Activated CD4-positive, alpha-beta T cell treated with anti-CD3 and anti-CD28 coated beads for 1 hour (primary cell): ENCODE data around the gene PIPOX.
"Not testable (repeated sequence)": the region's sequence is repeated elsewhere in the genome, so short reads cannot be mapped to it uniquely, and the experiment has no call there.

ENCODE experiments used
- DNase-seq: peaks from one replicate; pipeline ENCODE4 v3.0.0-alpha.2; 2020

The PIPOX gene

GRCh38 chr17:29078183-29079045 lies 35.5 kb downstream of the PIPOX start:
- DNase-seq: no peak

GRCh38 chr17:29079433-29079832 lies 36.5 kb downstream of the PIPOX start:
- no peak for DNase-seq

GRCh38 chr17:29079887-29080286 lies 36.9 kb downstream of the PIPOX start:
- no peak for DNase-seq

- DNase-seq: no peak
These were observed 37.4 kb downstream of the PIPOX start for GRCh38 chr17:29080323-29080722.

GRCh38 chr17:29080965-29081364 lies 38.0 kb downstream of the PIPOX start:
- no peak for DNase-seq

- no peak for DNase-seq
These were observed 41.7 kb downstream of the PIPOX start for GRCh38 chr17:29084541-29085146.

- no peak for DNase-seq
These were observed 42.3 kb downstream of the PIPOX start for GRCh38 chr17:29085223-29085622.

- no peak for DNase-seq
These were observed 43.8 kb downstream of the PIPOX start for GRCh38 chr17:29086628-29087332.

GRCh38 chr17:29088782-29089181 lies 45.8 kb downstream of the PIPOX start:
- DNase-seq: not testable (repeated sequence)

- no peak for DNase-seq
These were observed 46.7 kb downstream of the PIPOX start for GRCh38 chr17:29089601-29090044.

- DNase-seq: no peak
These were observed 47.2 kb downstream of the PIPOX start for GRCh38 chr17:29090108-29090507.

- DNase-seq: no peak
These were observed 48.0 kb downstream of the PIPOX start for GRCh38 chr17:29090750-29091605.

- DNase-seq: no peak
These were observed 48.8 kb downstream of the PIPOX start for GRCh38 chr17:29091606-29092289.

GRCh38 chr17:29093090-29093871 lies 50.3 kb downstream of the PIPOX start:
- DNase-seq: no peak

GRCh38 chr17:29094101-29094708 lies 51.3 kb downstream of the PIPOX start:
- no peak for DNase-seq

- no peak for DNase-seq
These were observed 52.5 kb downstream of the PIPOX start for GRCh38 chr17:29095439-29095838.

- DNase-seq: no peak
These were observed 53.2 kb downstream of the PIPOX start for GRCh38 chr17:29096094-29096493.

GRCh38 chr17:29099527-29099926 lies 56.6 kb downstream of the PIPOX start:
- DNase-seq: no peak

GRCh38 chr17:29100296-29100695 lies 57.4 kb downstream of the PIPOX start:
- no peak for DNase-seq

GRCh38 chr17:29102046-29102445 lies 59.1 kb downstream of the PIPOX start:
- no peak for DNase-seq

- no peak for DNase-seq
These were observed 59.8 kb downstream of the PIPOX start for GRCh38 chr17:29102741-29103181.
